Measurements from ENCODE around the gene SPOCK2.

DNA sequence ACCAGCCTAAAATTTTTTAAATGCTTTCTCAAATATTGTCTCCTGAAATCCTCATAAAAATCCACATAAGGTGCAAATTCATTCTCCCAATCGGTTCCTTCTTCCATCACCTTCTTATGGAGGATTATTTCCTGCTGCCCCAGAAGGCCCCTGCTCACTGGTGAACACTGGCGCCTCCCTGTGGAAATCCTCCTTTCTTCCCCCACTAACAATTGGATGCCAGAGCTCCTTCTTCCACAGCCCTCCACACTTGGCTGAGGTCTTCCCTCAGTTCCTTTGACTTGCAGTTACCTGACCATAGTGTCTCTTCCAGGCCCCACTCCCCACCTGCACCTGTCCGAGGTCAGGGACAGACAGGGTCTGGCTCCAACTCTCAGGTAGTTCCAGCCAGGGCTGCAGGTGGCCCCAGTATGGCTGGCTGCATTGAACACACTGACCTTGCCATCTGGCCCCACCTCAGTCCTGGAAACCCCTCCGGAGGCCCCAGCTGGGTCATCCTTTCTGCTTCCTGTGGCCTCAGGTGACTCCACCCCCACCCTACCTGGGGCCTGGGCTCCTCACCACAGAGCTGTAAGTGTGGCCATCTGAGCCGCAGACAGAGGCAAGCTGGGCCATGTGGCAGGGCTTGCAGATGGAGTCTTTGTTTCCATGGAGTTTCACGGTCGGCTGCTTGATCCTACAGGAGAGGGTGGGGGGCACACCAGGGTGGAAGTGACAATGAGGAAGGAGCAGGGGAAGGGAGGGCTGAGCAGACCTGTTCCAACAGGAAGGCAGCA lies 18.4 kb downstream of the SPOCK2 start:
- TF ChIP-seq FOXA1 (IDR thresholded peaks at IDR 0.05) (no peak), NFRKB (IDR thresholded peaks at IDR 0.05) (no peak), SP1 (IDR thresholded peaks at IDR 0.05) (no peak), L3MBTL2 (conservative IDR thresholded peaks at IDR 0.05) (no peak), BHLHE40 (IDR thresholded peaks at IDR 0.05; ENCODE audit: borderline replicate concordance) (no peak), FOXM1 (IDR thresholded peaks at IDR 0.05; ENCODE audit: borderline replicate concordance) (no peak), ARNT (IDR thresholded peaks at IDR 0.05) (no peak), SUZ12 (IDR thresholded peaks at IDR 0.05) (no peak), FOXK2 (IDR thresholded peaks at IDR 0.05) (no peak), ZNF384 (IDR thresholded peaks at IDR 0.05) (no peak)

Measured in HEK293T (cell line).